IPS DF 6.9 (cell line): Measurements from ENCODE around the gene GHDC.
A peak's percentile ranks its signal among the peaks of the same experiment; 100 is the strongest.

Experiments used
- DNase-seq: peaks from one replicate; pipeline ENCODE4 v3.0.0-alpha.2; 2013; ENCODE audit warnings: low read depth, low spot score
- H3K27ac ChIP-seq: one replicate; pipeline ENCODE4 v1.5.1; 2013; ENCODE audit warnings: low read length, control low read depth
- H3K27me3 ChIP-seq: 2 replicates; pipeline ENCODE4 v1.6.1; 2013; ENCODE audit warnings: mild to moderate bottlenecking, low read length; ENCODE audit not compliant: control insufficient read depth, insufficient read depth
- H3K36me3 ChIP-seq: 2 replicates; pipeline ENCODE4 v1.6.1; 2013; ENCODE audit warnings: low read length; ENCODE audit not compliant: control insufficient read depth, insufficient read depth
- H3K4me1 ChIP-seq: 2 replicates; pipeline ENCODE4 v1.6.1; 2013; ENCODE audit warnings: low read length; ENCODE audit not compliant: control insufficient read depth, insufficient read depth
- H3K4me3 ChIP-seq: 2 replicates; pipeline ENCODE4 v1.5.1; 2013; ENCODE audit warnings: mild to moderate bottlenecking, low read length
- H3K9me3 ChIP-seq: 2 replicates; pipeline ENCODE4 v1.6.1; 2013; ENCODE audit warnings: low read length, inconsistent platforms; ENCODE audit not compliant: control insufficient read depth, insufficient read depth
- WGBS: extraction: QIAGEN DNeasy Blood & Tissue Kit; methylation state at CpG from one replicate; pipeline ENCODE4 v1.1.7; 2013; ENCODE audit warnings: mixed read lengths, missing lambda C conversion rate; ENCODE audit not compliant: insufficient read length, insufficient coverage; 5-methylcytosine and 5-hydroxymethylcytosine counted together

Gene GHDC

GRCh38 chr17:42183741-42184711 is 10.3 kb downstream of the GHDC start:
- WGBS: no CpG with 5 or more reads among the region's 83 CpGs

GRCh38 chr17:42182927-42183734 is 11.2 kb downstream of the GHDC start:
- Histone ChIP-seq H3K4me3 (peak overlapping the region; percentile 43; the same call in 1 of the 2 replicates), H3K4me1 (no peaks in the 10 kb centered on the region; the same call in 1 of the 2 replicates), H3K27me3 (peaks cover 5% of the 10 kb centered on the region; the same call in 1 of the 2 replicates), H3K27ac (no peak overlapping the region), H3K36me3 (no peaks in the 10 kb centered on the region), H3K9me3 (no peaks in the 10 kb centered on the region)
- no CpG with 5 or more reads among the region's 9 CpGs for whole genome bisulfite sequencing
- no peak for DNase-seq

More at GRCh38 chr17:42183741-42184711, 10.3 kb downstream of the GHDC start:
- H3K27me3 ChIP-seq: peaks cover 5% of the 10 kb centered on the region; the same call in 1 of the 2 replicates
- no peaks in the 10 kb centered on the region for H3K36me3 ChIP-seq
- no peaks in the 10 kb centered on the region for H3K9me3 ChIP-seq
- peak overlapping the region; percentile 43; the same call in 1 of the 2 replicates for H3K4me3 ChIP-seq
- no peaks in the 10 kb centered on the region; the same call in 1 of the 2 replicates for H3K4me1 ChIP-seq
- no peak for DNase-seq
- H3K27ac ChIP-seq: no peak overlapping the region

- no peaks in the 10 kb centered on the region for H3K36me3 ChIP-seq
- DNase-seq: no peak
- no CpG with 5 or more reads among the region's 2 CpGs for whole genome bisulfite sequencing
- no peaks in the 10 kb centered on the region; the same call in 1 of the 2 replicates for H3K4me1 ChIP-seq
- no peak overlapping the region for H3K27ac ChIP-seq
- peaks cover 5% of the 10 kb centered on the region; the same call in 1 of the 2 replicates for H3K27me3 ChIP-seq
- no peaks in the 10 kb centered on the region for H3K9me3 ChIP-seq
- no peak overlapping the region for H3K4me3 ChIP-seq
Observed at GRCh38 chr17:42181851-42182207, 12.5 kb downstream of the GHDC start.

GRCh38 chr17:42180922-42181850 is 13.1 kb downstream of the GHDC start, which contains the start of gene KCNH4:
TSS of gene KCNH4 (minus strand) at chr17:42181142. CDS start at chr17:42180945, 197 bp downstream.
- WGBS: no CpG with 5 or more reads among the region's 60 CpGs
- H3K9me3 ChIP-seq: no peaks in the 10 kb centered on the region
- DNase-seq: no peak
- H3K4me1 ChIP-seq: no peaks in the 10 kb centered on the region; the same call in 1 of the 2 replicates
- no peaks in the 10 kb centered on the region for H3K36me3 ChIP-seq
- H3K4me3 ChIP-seq: peak within 1 kb of the TSS; percentile 48; the same call in 1 of the 2 replicates
- peaks cover 5% of the 10 kb centered on the region; the same call in 1 of the 2 replicates for H3K27me3 ChIP-seq
- H3K27ac ChIP-seq: no peak within 1 kb of the TSS

GRCh38 chr17:42180411-42180921 is 13.8 kb downstream of the GHDC start:
- no peak for DNase-seq
- H3K9me3 ChIP-seq: no peaks in the 10 kb centered on the region
- peak overlapping the region; percentile 48; the same call in 1 of the 2 replicates for H3K4me3 ChIP-seq
- no peak overlapping the region for H3K27ac ChIP-seq
- no CpG with 5 or more reads among the region's 33 CpGs for WGBS
- peaks cover 5% of the 10 kb centered on the region; the same call in 1 of the 2 replicates for H3K27me3 ChIP-seq
- no peaks in the 10 kb centered on the region; the same call in 1 of the 2 replicates for H3K4me1 ChIP-seq
- no peaks in the 10 kb centered on the region for H3K36me3 ChIP-seq

GRCh38 chr17:42179911-42180410 is 14.3 kb downstream of the GHDC start:
- no peak for DNase-seq
- Histone ChIP-seq H3K27ac (no peak overlapping the region), H3K36me3 (no peaks in the 10 kb centered on the region), H3K4me1 (no peaks in the 10 kb centered on the region; the same call in 1 of the 2 replicates), H3K4me3 (peak overlapping the region; percentile 48; the same call in 1 of the 2 replicates), H3K27me3 (peaks cover 5% of the 10 kb centered on the region; the same call in 1 of the 2 replicates), H3K9me3 (no peaks in the 10 kb centered on the region)
- WGBS: no CpG with 5 or more reads among the region's 20 CpGs

- peaks cover 5% of the 10 kb centered on the region; the same call in 1 of the 2 replicates for H3K27me3 ChIP-seq
- H3K4me1 ChIP-seq: no peaks in the 10 kb centered on the region; the same call in 1 of the 2 replicates
- H3K9me3 ChIP-seq: no peaks in the 10 kb centered on the region
- WGBS: no CpG with 5 or more reads among the region's 1 CpG
- DNase-seq: no peak
- H3K4me3 ChIP-seq: no peak overlapping the region
- no peak overlapping the region for H3K27ac ChIP-seq
- no peaks in the 10 kb centered on the region for H3K36me3 ChIP-seq
Observed at GRCh38 chr17:42179335-42179734, 15.0 kb downstream of the GHDC start.

GRCh38 chr17:42178817-42179216 is 15.5 kb downstream of the GHDC start:
- Histone ChIP-seq H3K36me3 (no peaks in the 10 kb centered on the region), H3K27ac (no peak overlapping the region), H3K27me3 (peaks cover 5% of the 10 kb centered on the region; the same call in 1 of the 2 replicates), H3K4me3 (no peak overlapping the region), H3K4me1 (no peaks in the 10 kb centered on the region; the same call in 1 of the 2 replicates), H3K9me3 (no peaks in the 10 kb centered on the region)
- DNase-seq: no peak
- no CpG with 5 or more reads among the region's 14 CpGs for WGBS

- Histone ChIP-seq H3K36me3 (no peaks in the 10 kb centered on the region), H3K4me3 (no peak overlapping the region), H3K27ac (no peak overlapping the region), H3K4me1 (no peaks in the 10 kb centered on the region; the same call in 1 of the 2 replicates), H3K27me3 (peaks cover 2% of the 10 kb centered on the region; the same call in 1 of the 2 replicates), H3K9me3 (no peaks in the 10 kb centered on the region)
- no CpG with 5 or more reads among the region's 2 CpGs for WGBS
- no peak for DNase-seq
Observed at GRCh38 chr17:42177684-42178083, 16.6 kb downstream of the GHDC start.
